Hematopoietic multipotent progenitor cell treated with erythropoietin and hydrocortisone succinate and interleukin-3 and kit ligand, for 8 days (in vitro differentiated cells): ENCODE measurements around the gene PTPDC1.
"Not testable (repeated sequence)": the region's sequence is repeated elsewhere in the genome, so short reads cannot be mapped to it uniquely, and the experiment has no call there.

Experiments
- DNase-seq: peaks from one replicate; pipeline ENCODE4 v3.0.0-alpha.2; 2015

PTPDC1 gene

GRCh38 chr9:94094219-94095145 lies 10.2 kb downstream of the PTPDC1 start:
- not testable (repeated sequence) for DNase-seq

GRCh38 chr9:94096819-94097577 lies 12.7 kb downstream of the PTPDC1 start:
- DNase-seq, result no peak

GRCh38 chr9:94097788-94098414 lies 13.6 kb downstream of the PTPDC1 start:
- no peak for DNase-seq

GRCh38 chr9:94100152-94100879 lies 16.1 kb downstream of the PTPDC1 start:
- no peak for DNase-seq

GRCh38 chr9:94101162-94101853 lies 17.0 kb downstream of the PTPDC1 start:
- peak; percentile 8 for DNase-seq

- DNase-seq, result no peak
Observed at GRCh38 chr9:94108584-94108983, 24.3 kb downstream of the PTPDC1 start.

- no peak for DNase-seq
Observed at GRCh38 chr9:94110821-94111252, 26.6 kb downstream of the PTPDC1 start.

- no peak for DNase-seq
Observed at GRCh38 chr9:94111446-94111845, 27.2 kb downstream of the PTPDC1 start.

- peak; percentile 34 for DNase-seq
Observed at GRCh38 chr9:94112716-94113465, 28.6 kb downstream of the PTPDC1 start.

GRCh38 chr9:94120088-94120487 lies 35.8 kb downstream of the PTPDC1 start:
- not testable (repeated sequence) for DNase-seq

GRCh38 chr9:94120854-94121376 lies 36.7 kb downstream of the PTPDC1 start:
- no peak for DNase-seq

GRCh38 chr9:94126844-94127243 lies 42.6 kb downstream of the PTPDC1 start:
- no peak for DNase-seq

GRCh38 chr9:94127806-94128205 lies 43.5 kb downstream of the PTPDC1 start:
- DNase-seq, result no peak

GRCh38 chr9:94128580-94128979 lies 44.3 kb downstream of the PTPDC1 start:
- DNase-seq, result no peak

GRCh38 chr9:94134629-94135028 lies 50.4 kb downstream of the PTPDC1 start:
- DNase-seq, result no peak

GRCh38 chr9:94135222-94135621 lies 51.0 kb downstream of the PTPDC1 start:
- no peak for DNase-seq

- DNase-seq, result no peak
Observed at GRCh38 chr9:94139672-94140417, 55.6 kb downstream of the PTPDC1 start.

- DNase-seq, result no peak
Observed at GRCh38 chr9:94140418-94140780, 56.1 kb downstream of the PTPDC1 start.

- DNase-seq, result no peak
Observed at GRCh38 chr9:94140791-94141790, 56.8 kb downstream of the PTPDC1 start.
